ENCODE data around the gene IRAK2. TPM values are rescaled to one million over a fixed set of nuclear protein-coding genes. Genes with fewer than 3 reads are reported as not detected.

The IRAK2 gene
- total and polyA plus RNA-seq, 2 of the 8 experiments (the other 6 are each of a cell fraction or from before 2014, with no cell fraction given), result 1.5 TPM

DNA sequence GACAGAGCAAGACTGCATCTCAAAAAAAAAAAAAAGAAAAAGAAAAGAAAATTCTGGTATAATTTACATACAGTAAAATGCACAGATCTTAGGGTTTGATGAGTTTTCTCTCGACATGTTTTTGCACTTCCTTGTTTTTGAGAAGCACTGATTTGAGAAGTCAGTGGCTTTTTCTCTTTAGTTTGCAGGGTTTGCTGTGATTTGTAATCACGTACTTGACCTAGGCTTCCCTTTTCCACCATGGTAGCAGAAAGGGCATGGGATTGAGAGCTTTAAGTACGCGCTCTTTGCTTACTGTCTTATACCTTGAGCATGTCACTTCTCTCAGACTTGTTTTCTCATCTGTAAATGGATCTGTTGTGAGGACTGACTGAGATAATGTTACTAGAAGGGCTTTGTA is 19.0 kb upstream of the IRAK2 start:
- Histone ChIP-seq H3K56ac (replicated peaks; ENCODE audit: insufficient read length, low read depth, low read length) (no peak overlapping the region), H3K9me3 (ENCODE audit: insufficient read depth in 2 of 2, low read depth in 1 of 2, low read length in 1 of 2) (no peaks in the 10 kb centered on the region), H3K4me1 (replicated peaks in 1 of 4; ENCODE audit: control insufficient read depth in 3 of 4, insufficient read depth in 4 of 4, low read length in 3 of 4) (peaks cover 0 to 5% (median 2%) of the 10 kb centered on the region in 4 experiments; a peak in 2 of 7 replicates), H4K8ac (ENCODE audit: extremely low read depth, insufficient read depth, low read length) (no peak overlapping the region), H4K5ac (ENCODE audit: insufficient read length, low read depth, low read length) (no peak overlapping the region), H2AK5ac (ENCODE audit: low read depth, low read length) (no peak overlapping the region), H3K23me2 (ENCODE audit: low read depth, low read length) (peaks cover 7% of the 10 kb centered on the region; the same call in 1 of the 2 replicates), H4K91ac (replicated peaks; ENCODE audit: insufficient read length, low read length) (no peak overlapping the region), H2BK20ac (ENCODE audit: low read length) (no peak overlapping the region), H2BK120ac (replicated peaks; ENCODE audit: low read depth, low read length) (no peak overlapping the region), H3K79me1 (ENCODE audit: low read depth, low read length) (no peaks in the 10 kb centered on the region; the same call in 1 of the 2 replicates), H3K27me3 (replicated peaks in 1 of 4; ENCODE audit: control insufficient read depth in 3 of 4, extremely low read depth in 1 of 4, insufficient read depth in 3 of 4, low read length in 3 of 4) (no peaks in the 10 kb centered on the region), H2BK12ac (ENCODE audit: low read depth, low read length) (no peak overlapping the region), H2AFZ (ENCODE audit: low read length) (no peak overlapping the region), H4K20me1 (replicated peaks in 1 of 2; ENCODE audit: control insufficient read depth in 1 of 2, insufficient read depth in 2 of 2, low read length in 2 of 2) (peaks cover 3 to 7% of the 10 kb centered on the region in 2 experiments), H3K4me3 (ENCODE audit: extremely low read depth in 1 of 4, insufficient read depth in 2 of 4, low read depth in 3 of 4, low read length in 4 of 4) (no peak overlapping the region), H3K4ac (replicated peaks; ENCODE audit: insufficient read length, low read depth, low read length) (no peak overlapping the region), H3K9ac (replicated peaks in 1 of 4; ENCODE audit: extremely low read depth in 1 of 4, low read depth in 3 of 4, low read length in 3 of 4) (peak overlapping the region in 1 of 4 experiments; percentile 67; a peak in 1 of 7 replicates), H3K27ac (ENCODE audit: low read depth, low read length) (no peak overlapping the region), H3K4me2 (ENCODE audit: insufficient read depth in 1 of 2, low read depth in 2 of 2, low read length in 2 of 2) (no peak overlapping the region), H3K14ac (ENCODE audit: insufficient read length) (no peak overlapping the region), H2BK5ac (ENCODE audit: low read depth, low read length) (no peak overlapping the region), H3K18ac (ENCODE audit: extremely low read depth, low read length) (no peak overlapping the region), H3K79me2 (ENCODE audit: control insufficient read depth in 1 of 2, insufficient read depth in 2 of 2, low read length in 2 of 2) (peaks cover 0 to 45% of the 10 kb centered on the region in 2 experiments; a peak in 3 of 4 replicates), H3K36me3 (ENCODE audit: control insufficient read depth in 2 of 4, insufficient read depth in 4 of 4, low read length in 3 of 4) (peaks cover 13 to 25% (median 17%) of the 10 kb centered on the region in 4 experiments), H2BK15ac (ENCODE audit: low read length) (no peak overlapping the region), H3K23ac (ENCODE audit: insufficient read length) (no peak overlapping the region)
- WGBS, 2 experiments (ENCODE audit: extremely low coverage in 1 of 2, insufficient coverage in 1 of 2, insufficient read length in 1 of 2, insufficient replicate concordance in 2 of 2, low coverage in 1 of 2, low lambda C conversion rate in 2 of 2, missing lambda C conversion rate in 1 of 2), result 96% methylated on average over 4 of the region's 4 CpGs; no CpG with 5 or more reads in 1 of the 2 experiments
- TF ChIP-seq RXRA (IDR thresholded peaks at IDR 0.05; ENCODE audit: insufficient read depth, low read depth, low read length) (no peak), CBX8 (IDR thresholded peaks at IDR 0.05; ENCODE audit: borderline replicate concordance, low read depth, low read length) (no peak), TCF12 (IDR thresholded peaks at IDR 0.05; ENCODE audit: low read depth, low read length) (no peak), SIRT6 (IDR thresholded peaks at IDR 0.05; ENCODE audit: low read length) (no peak), GABPA (IDR thresholded peaks at IDR 0.05; ENCODE audit: borderline replicate concordance, insufficient read depth, low read length) (no peak), TBP (IDR thresholded peaks at IDR 0.05; ENCODE audit: low read depth, low read length) (no peak), CREB1 (IDR thresholded peaks at IDR 0.05) (no peak), BCL11A (IDR thresholded peaks at IDR 0.05; ENCODE audit: low read depth in 2 of 2, low read length in 2 of 2) (no peak), BACH1 (IDR thresholded peaks at IDR 0.05; ENCODE audit: low read length) (no peak), KDM4A (IDR thresholded peaks at IDR 0.05; ENCODE audit: low read depth, low read length, severe bottlenecking) (no peak), NRF1 (IDR thresholded peaks at IDR 0.05; ENCODE audit: low read depth, low read length) (no peak), RNF2 (IDR thresholded peaks at IDR 0.05; ENCODE audit: borderline replicate concordance, low read depth, low read length, missing control alignments, poor library complexity, severe bottlenecking) (no peak)
- no peak for FAIRE-seq
- ChIA-PET POLR2A (ENCODE audit: partially characterized antibody) (interaction anchor here (1.0 to 1.5 kb wide), 3 partner anchors 10 to 16 kb away, joined by 3 read pairs; no protein-coding TSS in a partner anchor), CTCF (ENCODE audit: partially characterized antibody) (interaction anchor here (0.6 to 1.2 kb wide), 5 partner anchors 10 to 689 kb away, joined by 3 to 4 read pairs (median 3); no protein-coding TSS in a partner anchor)
- DNase-seq (ENCODE audit: low read depth in 1 of 2, low spot score in 2 of 2), result no peak

Measured in H1 (cell line).